HFF-Myc (cell line): ENCODE data around the gene RSPH9.
"Not testable (repeated sequence)": the region's sequence is repeated elsewhere in the genome, so short reads cannot be mapped to it uniquely, and the experiment has no call there.

Experiments
- DNase-seq: peaks from one replicate; pipeline ENCODE4 v3.0.0-alpha.2; 2011; ENCODE audit warnings: low read depth; ENCODE audit errors: extremely low read depth
- H3K4me3 ChIP-seq: replicated peaks from 2 replicates; pipeline ENCODE4 v1.5.1; 2011; ENCODE audit warnings: low read depth, mild to moderate bottlenecking, control low read depth, low read length
- TF ChIP-seq, protein P1 (sequence below): IDR thresholded peaks from 2 replicates; pipeline ENCODE4 v1.5.1; 2012; ENCODE audit warnings: mild to moderate bottlenecking, low read depth, low read length, control low read depth; ENCODE audit errors: missing control alignments

Gene RSPH9

DNA sequence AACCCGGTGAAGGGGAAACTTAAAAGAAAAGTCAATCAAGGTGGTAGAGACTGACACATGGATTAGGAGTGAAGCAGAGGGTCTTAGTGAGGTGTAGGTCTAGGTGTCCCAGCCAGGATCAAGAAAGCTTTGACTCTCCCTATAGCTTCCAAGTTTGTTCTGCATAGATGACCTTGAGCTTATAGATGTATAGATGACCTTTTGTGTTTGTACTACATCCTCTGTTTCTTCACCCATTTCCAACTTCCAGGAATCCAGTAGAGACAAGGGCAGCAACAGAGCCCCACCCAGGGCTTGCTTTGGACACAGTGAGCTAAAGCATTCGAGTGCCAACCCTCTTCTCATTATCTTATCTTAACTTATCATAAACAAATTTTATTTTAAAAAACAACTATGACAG lies 44.6 kb downstream of the RSPH9 start:
- no peak overlapping the region for H3K4me3 ChIP-seq
- TF ChIP-seq, protein P1, sequence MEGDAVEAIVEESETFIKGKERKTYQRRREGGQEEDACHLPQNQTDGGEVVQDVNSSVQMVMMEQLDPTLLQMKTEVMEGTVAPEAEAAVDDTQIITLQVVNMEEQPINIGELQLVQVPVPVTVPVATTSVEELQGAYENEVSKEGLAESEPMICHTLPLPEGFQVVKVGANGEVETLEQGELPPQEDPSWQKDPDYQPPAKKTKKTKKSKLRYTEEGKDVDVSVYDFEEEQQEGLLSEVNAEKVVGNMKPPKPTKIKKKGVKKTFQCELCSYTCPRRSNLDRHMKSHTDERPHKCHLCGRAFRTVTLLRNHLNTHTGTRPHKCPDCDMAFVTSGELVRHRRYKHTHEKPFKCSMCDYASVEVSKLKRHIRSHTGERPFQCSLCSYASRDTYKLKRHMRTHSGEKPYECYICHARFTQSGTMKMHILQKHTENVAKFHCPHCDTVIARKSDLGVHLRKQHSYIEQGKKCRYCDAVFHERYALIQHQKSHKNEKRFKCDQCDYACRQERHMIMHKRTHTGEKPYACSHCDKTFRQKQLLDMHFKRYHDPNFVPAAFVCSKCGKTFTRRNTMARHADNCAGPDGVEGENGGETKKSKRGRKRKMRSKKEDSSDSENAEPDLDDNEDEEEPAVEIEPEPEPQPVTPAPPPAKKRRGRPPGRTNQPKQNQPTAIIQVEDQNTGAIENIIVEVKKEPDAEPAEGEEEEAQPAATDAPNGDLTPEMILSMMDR, result no peak

DNA sequence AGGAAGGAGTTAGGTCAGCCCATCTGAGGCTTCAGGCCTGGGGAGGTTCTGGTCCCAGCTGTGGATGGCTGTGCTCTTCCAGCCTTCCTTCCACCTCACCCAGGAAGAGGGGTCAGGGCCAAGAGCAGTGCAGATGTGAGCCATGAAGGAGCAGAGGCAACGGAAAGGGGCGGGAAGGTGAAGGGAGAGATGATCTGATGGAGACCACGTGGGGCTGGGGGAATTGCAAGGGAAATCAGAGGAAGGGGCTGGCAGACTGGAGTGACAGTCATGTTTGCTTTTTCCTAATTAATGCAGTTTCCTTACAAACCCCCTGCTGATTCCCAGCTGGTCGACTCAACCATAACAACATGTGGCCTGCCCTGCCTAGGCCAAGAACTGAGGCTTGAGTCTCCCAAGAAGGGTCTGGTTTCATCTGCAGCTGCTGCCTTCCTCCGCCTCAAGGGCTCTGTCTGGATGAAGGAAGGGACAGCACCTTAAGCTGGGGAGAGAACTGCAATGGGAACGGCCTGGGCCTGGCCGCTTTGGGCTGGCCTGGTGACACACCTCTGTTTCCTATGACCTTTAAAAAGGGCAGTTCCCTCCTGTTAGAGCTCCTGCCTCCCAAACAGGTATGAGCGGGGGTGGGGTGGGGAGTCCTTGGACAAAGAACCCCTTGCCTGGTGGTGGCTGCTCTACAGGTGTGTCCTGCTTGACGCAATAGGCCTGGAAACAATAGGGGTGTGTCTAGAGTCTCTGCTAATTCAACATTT lies 50.6 kb downstream of the RSPH9 start:
- no peak overlapping the region for H3K4me3 ChIP-seq
- TF ChIP-seq, protein P1, result no peak
- no peak for DNase-seq

More for the DNA sequence above, 44.6 kb downstream of the RSPH9 start:
- no peak for DNase-seq

DNA sequence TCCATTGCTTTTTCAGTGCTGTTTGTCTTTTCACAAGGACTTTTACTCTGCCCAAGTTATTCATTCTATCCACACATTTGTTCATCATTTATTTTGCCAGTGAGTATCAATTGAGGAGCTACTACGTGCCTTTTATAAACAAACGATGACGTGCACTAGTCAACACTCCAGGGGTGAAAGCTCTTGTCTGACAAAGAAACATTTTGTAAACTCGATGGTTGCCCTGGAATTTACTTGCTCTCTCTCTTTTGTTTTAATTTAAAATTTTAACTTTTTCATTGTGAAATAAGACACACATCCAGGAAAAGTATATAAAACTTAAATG lies 51.1 kb downstream of the RSPH9 start:
- TF ChIP-seq, protein P1, result no peak
- H3K4me3 ChIP-seq, result no peak overlapping the region

DNA sequence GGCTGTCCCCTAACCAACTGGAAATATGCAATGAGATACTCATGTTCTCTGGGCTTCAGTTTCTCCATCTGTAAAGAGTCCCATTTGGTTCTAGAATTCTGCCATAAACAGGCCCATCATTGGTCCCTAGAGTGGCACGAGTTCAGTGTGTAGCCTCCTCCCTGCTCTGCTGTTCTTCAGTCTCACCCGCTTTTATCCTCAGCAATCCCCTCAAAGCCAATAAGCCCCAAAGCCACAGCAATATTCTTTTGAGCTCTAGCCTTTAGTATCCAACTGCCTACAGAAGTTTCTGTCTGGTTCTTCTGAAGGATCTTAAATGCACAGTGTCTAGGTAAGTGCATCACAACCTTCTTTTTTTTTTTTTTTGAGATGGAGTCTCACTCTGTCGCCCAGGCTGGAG lies 52.6 kb downstream of the RSPH9 start:
- TF ChIP-seq, protein P1, result no peak
- DNase-seq, result no peak
- H3K4me3 ChIP-seq, result no peak overlapping the region

More for the DNA sequence above, 51.1 kb downstream of the RSPH9 start:
- no peak for DNase-seq

GRCh38 chr6:43698584-43699349 lies 53.9 kb downstream of the RSPH9 start:
- no peak for DNase-seq
- H3K4me3 ChIP-seq, result no peak overlapping the region
- TF ChIP-seq, protein P1, result no peak

- no peak for DNase-seq
- TF ChIP-seq, protein P1, result no peak
- H3K4me3 ChIP-seq, result no peak overlapping the region
Measured at GRCh38 chr6:43699564-43700186, 54.8 kb downstream of the RSPH9 start.

GRCh38 chr6:43700939-43701560 lies 56.2 kb downstream of the RSPH9 start:
- DNase-seq, H3K4me3 ChIP-seq: not testable (repeated sequence)
